Measurements from ENCODE around the gene C1R.

- no peak for TF ChIP-seq CTCF (conservative IDR thresholded peaks at IDR 0.05; ENCODE audit: low read length)
- no peak for TF ChIP-seq EZH2phosphoT487 (IDR thresholded peaks at IDR 0.05; ENCODE audit: borderline replicate concordance)
Observed at GRCh38 chr12:7118881-7119280, 26.6 kb upstream of the C1R start.
